K562 (cell line): Measurements from ENCODE around the gene SLX4IP. TPM values are rescaled to one million over a fixed set of nuclear protein-coding genes. Genes with fewer than 3 reads are reported as not detected.

Experiments
- ATAC-seq: fragments of 200-7000 bp; cut with Tn5 transposase; 3 replicates; pipeline ENCODE4 v1.9.1; 2020; ENCODE audit warnings: moderate library complexity
- BruUV-seq: library from RNA; stranded (reverse); fragments of 400-500 nt; replicated peaks from 2 replicates; lab custom pipeline; 2021; lab: Mats Ljungman, UMichigan
- CTCF ChIA-PET: fragments of 300-600 bp; formaldehyde crosslinking; extraction: SDS; loops from one replicate; lab custom pipeline; 2021; ENCODE audit warnings: low intra/inter-chr PET ratio; lab: Yijun Ruan, JAX
- POLR2A ChIA-PET: fragments of 300-600, 350-650 bp; sonication (Branson Sonifier 250); formaldehyde crosslinking; extraction: SDS; loops from one replicate; lab custom pipeline; 2021; ENCODE audit warnings: antibody characterized with exemption, inconsistent platforms; lab: Yijun Ruan, JAX
- DNase-seq, 4 experiments: peaks; one replicate each; pipeline versions ENCODE4 v3.0.0 to v3.0.0-alpha.2; 2011 to 2018; ENCODE audit warnings: low spot score in 3 of 4, mixed read lengths in 3 of 4; ENCODE audit errors: extremely low read depth in 1 of 4
- FAIRE-seq: peaks from 2 replicates; lab custom pipeline; 2011; peaks lifted over from hg19 to GRCh38; lab: Jason Lieb, UNC
- H2AFZ ChIP-seq: 2 replicates; pipeline ENCODE4 v1.6.0; 2011; ENCODE audit warnings: low read depth, low read length, control low read depth, inconsistent platforms
- H3K27ac ChIP-seq: fragments of 200-600 bp; 3 replicates; pipeline ENCODE4 v1.8.0; 2011; ENCODE audit warnings: low read depth, mild to moderate bottlenecking, control low read depth, inconsistent platforms, low read length, moderate library complexity, mixed read lengths; ENCODE audit errors: extremely low read depth
- H3K27me3 ChIP-seq, 2 experiments: fragments of 300-600 bp in 1 of 2; 2 replicates in 1 of 2; 3 replicates in 1 of 2; pipeline versions ENCODE4 v1.6.0 to v1.8.0; 2011; ENCODE audit warnings: inconsistent platforms in 2 of 2, low read length in 2 of 2, mild to moderate bottlenecking in 1 of 2, mixed read lengths in 1 of 2, moderate library complexity in 1 of 2; ENCODE audit not compliant: control insufficient read depth in 2 of 2, insufficient read depth in 2 of 2
- H3K36me3 ChIP-seq: fragments of 300-600 bp; 3 replicates; pipeline ENCODE4 v1.8.0; 2011; ENCODE audit warnings: mild to moderate bottlenecking, low read length, inconsistent platforms; ENCODE audit not compliant: control insufficient read depth, insufficient read depth
- H3K4me1 ChIP-seq, 2 experiments: fragments of 200-600 bp in 1 of 2; replicated peaks in 1 of 2; 2 replicates in 1 of 2; 3 replicates in 1 of 2; pipeline versions ENCODE4 v1.5.1 to v1.8.0; 2011; ENCODE audit warnings: inconsistent platforms in 2 of 2, low read length in 2 of 2, mild to moderate bottlenecking in 1 of 2, mixed read lengths in 1 of 2, moderate library complexity in 1 of 2; ENCODE audit not compliant: control insufficient read depth in 2 of 2, insufficient read depth in 2 of 2
- H3K4me2 ChIP-seq: 2 replicates; pipeline ENCODE4 v1.6.1; 2011; ENCODE audit warnings: low read length, control low read depth, inconsistent platforms, mixed read lengths; ENCODE audit not compliant: insufficient read depth
- H3K4me3 ChIP-seq: fragments of 200-600 bp; sonication (generic), shearing (Covaris generic); 2 replicates; pipeline ENCODE4 v1.5.1; 2016; ENCODE audit warnings: control low read depth, inconsistent platforms
- H3K79me2 ChIP-seq: fragments of 200-600 bp; 3 replicates; pipeline ENCODE4 v1.8.0; 2011; ENCODE audit warnings: low read length, inconsistent platforms; ENCODE audit not compliant: control insufficient read depth, insufficient read depth
- H3K9ac ChIP-seq, 2 experiments: 2 replicates each; pipeline versions ENCODE4 v1.6.0 to v1.6.1; 2011; ENCODE audit warnings: low read depth in 2 of 2, low read length in 2 of 2, control low read depth in 1 of 2, inconsistent platforms in 1 of 2, mild to moderate bottlenecking in 1 of 2, mixed read lengths in 1 of 2; ENCODE audit not compliant: insufficient read depth in 1 of 2
- H3K9me1 ChIP-seq: one replicate; pipeline ENCODE4 v1.6.0; 2011; ENCODE audit warnings: inconsistent platforms, mild to moderate bottlenecking, low read length, moderate library complexity; ENCODE audit not compliant: control insufficient read depth, insufficient read depth
- H3K9me3 ChIP-seq: replicated peaks from 2 replicates; pipeline ENCODE4 v1.5.1; 2011; ENCODE audit warnings: low read depth, low read length, inconsistent platforms; ENCODE audit not compliant: control insufficient read depth, insufficient read depth
- H4K20me1 ChIP-seq: replicated peaks from 2 replicates; pipeline ENCODE4 v1.6.1; 2011; ENCODE audit warnings: low read length, inconsistent platforms, mixed read lengths; ENCODE audit not compliant: control insufficient read depth, insufficient read depth
- ARHGAP35 ChIP-seq: fragments of 450-650 bp; IDR thresholded peaks from 2 replicates; pipeline ENCODE4 v1.6.1; 2018; ENCODE audit not compliant: partially characterized antibody
- EGR1 ChIP-seq: fragments of 450-650 bp; conservative IDR thresholded peaks from 2 replicates; pipeline ENCODE4 v1.6.1; 2017; ENCODE audit warnings: mild to moderate bottlenecking
- FOXK2 ChIP-seq, 2 experiments: fragments of 450-650 bp; IDR thresholded peaks in 1 of 2; conservative IDR thresholded peaks in 1 of 2; 2 replicates each; pipeline ENCODE4 v1.6.1; 2016; ENCODE audit warnings: low read depth in 2 of 2, mild to moderate bottlenecking in 1 of 2
- SLC30A9 ChIP-seq: fragments of 250-450 bp; sonication (Bioruptor Pico); IDR thresholded peaks from 2 replicates; pipeline ENCODE4 v1.8.0; 2022; ENCODE audit warnings: mild to moderate bottlenecking, moderate library complexity
- ZNF23 ChIP-seq: fragments of 250-450 bp; sonication (Bioruptor Pico); IDR thresholded peaks from 2 replicates; pipeline ENCODE4 v1.4.0; 2020; ENCODE audit warnings: mild to moderate bottlenecking
- ZNF764 ChIP-seq: fragments of 250-450 bp; sonication (Bioruptor Pico); IDR thresholded peaks from 2 replicates; pipeline ENCODE4 v1.4.0; 2020; ENCODE audit warnings: low read depth, mild to moderate bottlenecking, moderate library complexity
- WGBS: fragments of 100-300 bp; shearing (Covaris generic); methylation state at CpG from one replicate; pipeline ENCODE4 v1.1.6; 2016; ENCODE audit warnings: low coverage, mixed read lengths; ENCODE audit not compliant: insufficient coverage; ENCODE audit errors: missing lambda C conversion rate; 5-methylcytosine and 5-hydroxymethylcytosine counted together
- in situ Hi-C: fragments of 300-500 bp; cut with MboI; formaldehyde crosslinking; loops from 4 replicates; pipeline ENCODE4 v1.15.0; 2018; ENCODE audit warnings: inconsistent platforms, mixed read lengths
- intact Hi-C: fragments of 100-400 bp; cut with micrococcal nuclease; formaldehyde crosslinking; loops from 2 replicates; pipeline ENCODE4 v1.14.2; 2022
- polyA plus RNA-seq, 8 experiments: library from polyadenylated mRNA; depleted of rRNA in 4 of 8; stranded (reverse) in 5 of 8; unstranded in 3 of 8; fragments of >200 nt; fragmentation: Nextera tagmentation in 2 of 8; fragmentation: Illumina TruSeq in 1 of 8; extraction: Ambion mirVana in 2 of 8; extraction: Trizol in 1 of 8; gene quantifications; 2 replicates each; pipeline versions ENCODE4 v1.2.1 to v1.2.3, GENCODE V29; 2011 to 2014; ENCODE audit warnings: inconsistent platforms in 1 of 8, missing spikeins in 1 of 8
- total RNA-seq, 7 experiments: library from RNA; depleted of rRNA in 6 of 7; stranded (reverse); fragments of >200 nt in 6 of 7; fragmentation: Illumina TruSeq in 2 of 7; extraction: Trizol in 2 of 7; gene quantifications; 2 replicates each; pipeline versions ENCODE4 v1.2.1 to v1.2.3, GENCODE V29; 2011 to 2021; ENCODE audit warnings: low replicate concordance in 1 of 7
- TF ChIP-seq, protein P1 (sequence below): fragments of 250-450 bp; sonication (Bioruptor Pico); IDR thresholded peaks from 2 replicates; pipeline ENCODE4 v1.5.0; 2020; ENCODE audit warnings: mild to moderate bottlenecking
- TF ChIP-seq, protein P2 (sequence below): fragments of 200-600 bp; sonication (generic); IDR thresholded peaks from one replicate; pipeline ENCODE4 v1.6.1; 2012; ENCODE audit warnings: mild to moderate bottlenecking, low read depth, low read length, inconsistent platforms

SLX4IP gene
- total and polyA plus RNA-seq, 9 of the 15 experiments (the other 6 are each of a cell fraction or from before 2014, with no cell fraction given): 1.5 to 5.9 (median 3.5) TPM

DNA sequence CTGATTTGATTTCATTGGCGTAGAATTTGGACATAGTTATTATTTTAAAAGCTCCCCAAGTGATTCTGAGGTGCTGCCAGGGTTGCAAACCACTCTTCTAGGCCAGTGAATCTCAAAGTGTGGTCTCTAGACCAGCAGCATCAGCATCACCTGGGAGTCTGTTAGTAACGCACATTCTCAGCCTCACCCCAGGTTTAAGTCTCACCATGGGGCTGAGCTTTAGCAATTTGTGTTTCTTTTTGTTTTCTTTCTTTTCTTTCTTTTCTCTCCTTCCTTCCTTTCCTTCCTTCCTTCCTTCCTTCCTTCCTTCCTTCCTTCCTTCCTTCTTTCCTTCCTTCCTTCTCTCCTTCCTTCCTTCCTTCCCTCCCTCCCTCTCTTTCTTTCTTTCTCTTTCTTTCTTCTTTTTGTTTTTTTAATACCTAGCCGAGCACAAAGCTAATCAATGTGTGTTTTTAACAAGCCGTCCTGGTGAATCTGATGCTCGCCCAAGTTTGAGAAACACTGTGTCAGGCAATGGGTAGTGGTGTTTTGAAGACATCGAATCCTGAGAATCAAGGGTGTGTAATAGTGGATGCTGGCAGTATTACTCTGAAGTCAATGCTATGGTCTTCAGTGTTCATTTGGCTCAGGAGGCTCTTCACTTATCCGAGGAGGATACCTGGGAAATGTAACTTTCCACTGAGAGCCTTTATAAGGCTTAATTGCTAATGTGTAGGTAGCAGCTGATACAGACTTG lies 104.9 kb downstream of the SLX4IP start:
- Histone ChIP-seq H3K4me3 (no peak overlapping the region), H3K27ac (no peak overlapping the region)
- TF ChIP-seq, protein P1, sequence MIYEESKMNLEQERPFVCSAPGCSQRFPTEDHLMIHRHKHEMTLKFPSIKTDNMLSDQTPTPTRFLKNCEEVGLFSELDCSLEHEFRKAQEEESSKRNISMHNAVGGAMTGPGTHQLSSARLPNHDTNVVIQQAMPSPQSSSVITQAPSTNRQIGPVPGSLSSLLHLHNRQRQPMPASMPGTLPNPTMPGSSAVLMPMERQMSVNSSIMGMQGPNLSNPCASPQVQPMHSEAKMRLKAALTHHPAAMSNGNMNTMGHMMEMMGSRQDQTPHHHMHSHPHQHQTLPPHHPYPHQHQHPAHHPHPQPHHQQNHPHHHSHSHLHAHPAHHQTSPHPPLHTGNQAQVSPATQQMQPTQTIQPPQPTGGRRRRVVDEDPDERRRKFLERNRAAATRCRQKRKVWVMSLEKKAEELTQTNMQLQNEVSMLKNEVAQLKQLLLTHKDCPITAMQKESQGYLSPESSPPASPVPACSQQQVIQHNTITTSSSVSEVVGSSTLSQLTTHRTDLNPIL (CRISPR knock-in tag): no peak
- no peak for TF ChIP-seq SLC30A9 (CRISPR knock-in tag)
- no peak for TF ChIP-seq ZNF23
- no peak for TF ChIP-seq ZNF764 (CRISPR knock-in tag)
- no peak for TF ChIP-seq ARHGAP35
- no peak for TF ChIP-seq EGR1
- TF ChIP-seq FOXK2 (conservative IDR thresholded peaks at IDR 0.05 in 1 of 2, IDR thresholded peaks at IDR 0.05 in 1 of 2; ENCODE audit: low read depth in 2 of 2): no peak
- TF ChIP-seq, protein P2, sequence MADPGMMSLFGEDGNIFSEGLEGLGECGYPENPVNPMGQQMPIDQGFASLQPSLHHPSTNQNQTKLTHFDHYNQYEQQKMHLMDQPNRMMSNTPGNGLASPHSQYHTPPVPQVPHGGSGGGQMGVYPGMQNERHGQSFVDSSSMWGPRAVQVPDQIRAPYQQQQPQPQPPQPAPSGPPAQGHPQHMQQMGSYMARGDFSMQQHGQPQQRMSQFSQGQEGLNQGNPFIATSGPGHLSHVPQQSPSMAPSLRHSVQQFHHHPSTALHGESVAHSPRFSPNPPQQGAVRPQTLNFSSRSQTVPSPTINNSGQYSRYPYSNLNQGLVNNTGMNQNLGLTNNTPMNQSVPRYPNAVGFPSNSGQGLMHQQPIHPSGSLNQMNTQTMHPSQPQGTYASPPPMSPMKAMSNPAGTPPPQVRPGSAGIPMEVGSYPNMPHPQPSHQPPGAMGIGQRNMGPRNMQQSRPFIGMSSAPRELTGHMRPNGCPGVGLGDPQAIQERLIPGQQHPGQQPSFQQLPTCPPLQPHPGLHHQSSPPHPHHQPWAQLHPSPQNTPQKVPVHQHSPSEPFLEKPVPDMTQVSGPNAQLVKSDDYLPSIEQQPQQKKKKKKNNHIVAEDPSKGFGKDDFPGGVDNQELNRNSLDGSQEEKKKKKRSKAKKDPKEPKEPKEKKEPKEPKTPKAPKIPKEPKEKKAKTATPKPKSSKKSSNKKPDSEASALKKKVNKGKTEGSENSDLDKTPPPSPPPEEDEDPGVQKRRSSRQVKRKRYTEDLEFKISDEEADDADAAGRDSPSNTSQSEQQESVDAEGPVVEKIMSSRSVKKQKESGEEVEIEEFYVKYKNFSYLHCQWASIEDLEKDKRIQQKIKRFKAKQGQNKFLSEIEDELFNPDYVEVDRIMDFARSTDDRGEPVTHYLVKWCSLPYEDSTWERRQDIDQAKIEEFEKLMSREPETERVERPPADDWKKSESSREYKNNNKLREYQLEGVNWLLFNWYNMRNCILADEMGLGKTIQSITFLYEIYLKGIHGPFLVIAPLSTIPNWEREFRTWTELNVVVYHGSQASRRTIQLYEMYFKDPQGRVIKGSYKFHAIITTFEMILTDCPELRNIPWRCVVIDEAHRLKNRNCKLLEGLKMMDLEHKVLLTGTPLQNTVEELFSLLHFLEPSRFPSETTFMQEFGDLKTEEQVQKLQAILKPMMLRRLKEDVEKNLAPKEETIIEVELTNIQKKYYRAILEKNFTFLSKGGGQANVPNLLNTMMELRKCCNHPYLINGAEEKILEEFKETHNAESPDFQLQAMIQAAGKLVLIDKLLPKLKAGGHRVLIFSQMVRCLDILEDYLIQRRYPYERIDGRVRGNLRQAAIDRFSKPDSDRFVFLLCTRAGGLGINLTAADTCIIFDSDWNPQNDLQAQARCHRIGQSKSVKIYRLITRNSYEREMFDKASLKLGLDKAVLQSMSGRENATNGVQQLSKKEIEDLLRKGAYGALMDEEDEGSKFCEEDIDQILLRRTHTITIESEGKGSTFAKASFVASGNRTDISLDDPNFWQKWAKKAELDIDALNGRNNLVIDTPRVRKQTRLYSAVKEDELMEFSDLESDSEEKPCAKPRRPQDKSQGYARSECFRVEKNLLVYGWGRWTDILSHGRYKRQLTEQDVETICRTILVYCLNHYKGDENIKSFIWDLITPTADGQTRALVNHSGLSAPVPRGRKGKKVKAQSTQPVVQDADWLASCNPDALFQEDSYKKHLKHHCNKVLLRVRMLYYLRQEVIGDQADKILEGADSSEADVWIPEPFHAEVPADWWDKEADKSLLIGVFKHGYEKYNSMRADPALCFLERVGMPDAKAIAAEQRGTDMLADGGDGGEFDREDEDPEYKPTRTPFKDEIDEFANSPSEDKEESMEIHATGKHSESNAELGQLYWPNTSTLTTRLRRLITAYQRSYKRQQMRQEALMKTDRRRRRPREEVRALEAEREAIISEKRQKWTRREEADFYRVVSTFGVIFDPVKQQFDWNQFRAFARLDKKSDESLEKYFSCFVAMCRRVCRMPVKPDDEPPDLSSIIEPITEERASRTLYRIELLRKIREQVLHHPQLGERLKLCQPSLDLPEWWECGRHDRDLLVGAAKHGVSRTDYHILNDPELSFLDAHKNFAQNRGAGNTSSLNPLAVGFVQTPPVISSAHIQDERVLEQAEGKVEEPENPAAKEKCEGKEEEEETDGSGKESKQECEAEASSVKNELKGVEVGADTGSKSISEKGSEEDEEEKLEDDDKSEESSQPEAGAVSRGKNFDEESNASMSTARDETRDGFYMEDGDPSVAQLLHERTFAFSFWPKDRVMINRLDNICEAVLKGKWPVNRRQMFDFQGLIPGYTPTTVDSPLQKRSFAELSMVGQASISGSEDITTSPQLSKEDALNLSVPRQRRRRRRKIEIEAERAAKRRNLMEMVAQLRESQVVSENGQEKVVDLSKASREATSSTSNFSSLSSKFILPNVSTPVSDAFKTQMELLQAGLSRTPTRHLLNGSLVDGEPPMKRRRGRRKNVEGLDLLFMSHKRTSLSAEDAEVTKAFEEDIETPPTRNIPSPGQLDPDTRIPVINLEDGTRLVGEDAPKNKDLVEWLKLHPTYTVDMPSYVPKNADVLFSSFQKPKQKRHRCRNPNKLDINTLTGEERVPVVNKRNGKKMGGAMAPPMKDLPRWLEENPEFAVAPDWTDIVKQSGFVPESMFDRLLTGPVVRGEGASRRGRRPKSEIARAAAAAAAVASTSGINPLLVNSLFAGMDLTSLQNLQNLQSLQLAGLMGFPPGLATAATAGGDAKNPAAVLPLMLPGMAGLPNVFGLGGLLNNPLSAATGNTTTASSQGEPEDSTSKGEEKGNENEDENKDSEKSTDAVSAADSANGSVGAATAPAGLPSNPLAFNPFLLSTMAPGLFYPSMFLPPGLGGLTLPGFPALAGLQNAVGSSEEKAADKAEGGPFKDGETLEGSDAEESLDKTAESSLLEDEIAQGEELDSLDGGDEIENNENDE: no peak

More for the DNA sequence above, 104.9 kb downstream of the SLX4IP start:
- no peaks in the 10 kb centered on the region for H3K79me2 ChIP-seq
- FAIRE-seq: no peak
- no peak overlapping the region for H3K9ac ChIP-seq
- H2AFZ ChIP-seq: no peak overlapping the region
- intact Hi-C loops (loop anchor here (5.0 to 10.0 kb wide), 2 partner anchors 73 to 225 kb away; no protein-coding TSS in a partner anchor), in situ Hi-C loops (no loop called here)
- no peaks in the 10 kb centered on the region for H3K9me3 ChIP-seq
- ChIA-PET CTCF (no interaction called here), POLR2A (interaction anchor here (0.7 kb wide), 1 partner anchor 12 kb away, joined by 5 read pairs; no protein-coding TSS in a partner anchor)
- 45% methylated on average over 5 of the region's 7 CpGs for WGBS
- ATAC-seq: no peak
- H4K20me1 ChIP-seq: no peaks in the 10 kb centered on the region
- H3K27me3 ChIP-seq: no peaks in the 10 kb centered on the region
- no peak for DNase-seq
- H3K36me3 ChIP-seq: no peaks in the 10 kb centered on the region
- H3K4me1 ChIP-seq: no peaks in the 10 kb centered on the region
- no peak overlapping the region for H3K4me2 ChIP-seq
- H3K9me1 ChIP-seq: no peaks in the 10 kb centered on the region
- BruUV-seq: no TSS peak
